Coronary artery (tissue), 2 donors: ENCODE measurements around the gene NDST3.
"Not testable (repeated sequence)": the region's sequence is repeated elsewhere in the genome, so short reads cannot be mapped to it uniquely, and the experiment has no call there.

ENCODE experiments used
- DNase-seq: peaks from one replicate; pipeline ENCODE4 v3.0.0-alpha.2; 2017; ENCODE audit warnings: low spot score
- H3K27ac ChIP-seq, 2 donors: fragments of 200-600 bp; sonication (generic); one replicate each; pipeline ENCODE4 v1.5.1; 2016 to 2019
- H3K4me3 ChIP-seq: fragments of 200-600 bp; sonication (generic); 2 replicates; pipeline ENCODE4 v1.5.1; 2016; ENCODE audit warnings: mild to moderate bottlenecking, moderate library complexity
- CTCF ChIP-seq: fragments of 200-600 bp; sonication (generic); IDR thresholded peaks from one replicate; pipeline ENCODE4 v1.5.1; 2019; ENCODE audit warnings: antibody characterized with exemption

Gene NDST3

DNA sequence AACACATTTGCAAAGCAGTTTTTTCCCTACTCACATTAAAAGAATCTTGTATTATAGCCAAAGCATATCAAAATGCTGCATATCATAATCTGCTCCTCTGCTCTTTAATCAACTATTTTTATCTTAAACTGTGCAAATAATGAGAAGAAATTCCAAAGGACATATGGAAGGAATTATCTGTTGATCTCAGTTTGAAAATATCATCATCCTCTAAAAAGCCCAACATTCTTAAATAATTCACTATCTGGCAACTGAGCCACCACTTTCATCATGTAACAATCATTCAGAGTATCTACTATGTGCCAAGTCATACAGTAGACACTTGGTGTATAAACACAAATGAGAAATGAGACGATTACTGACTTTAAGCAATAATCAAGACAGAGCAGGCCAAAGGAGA is 255.5 kb downstream of the NDST3 start:
- DNase-seq = no peak
- Histone ChIP-seq H3K27ac (no peak overlapping the region), H3K4me3 (no peak overlapping the region)
- no peak for TF ChIP-seq CTCF

GRCh38 chr4:118290951-118291350 is 256.7 kb downstream of the NDST3 start:
- no peak for DNase-seq
- Histone ChIP-seq H3K27ac (no peak overlapping the region), H3K4me3 (no peak overlapping the region)
- no peak for TF ChIP-seq CTCF

- H3K4me3 ChIP-seq = no peak overlapping the region
- no peak for DNase-seq
- no peak for TF ChIP-seq CTCF
- no peak overlapping the region for H3K27ac ChIP-seq
These were observed 262.4 kb downstream of the NDST3 start for GRCh38 chr4:118296729-118297128.

GRCh38 chr4:118299619-118300018 is 265.3 kb downstream of the NDST3 start:
- DNase-seq, H3K4me3 ChIP-seq, H3K27ac ChIP-seq: not testable (repeated sequence)

DNA sequence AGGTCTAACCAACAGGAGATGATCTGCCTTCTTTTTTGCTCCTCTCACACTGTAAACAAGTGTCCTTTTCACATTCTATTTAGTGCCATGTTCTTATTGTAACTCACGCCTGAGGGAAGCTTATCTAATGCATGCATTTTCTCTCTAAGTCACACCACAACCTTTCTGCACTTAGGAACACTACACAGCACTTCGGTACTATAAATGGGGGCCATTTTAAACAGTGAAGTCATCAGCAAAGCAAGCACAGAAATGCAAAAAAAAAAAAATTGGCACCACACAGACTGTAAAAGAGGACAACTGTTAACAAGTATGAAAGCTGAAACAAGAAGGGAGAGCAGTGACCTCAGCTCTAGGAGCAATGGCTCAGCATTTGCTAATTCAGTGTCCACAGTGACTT is 273.4 kb downstream of the NDST3 start:
- no peak for TF ChIP-seq CTCF
- no peak overlapping the region for H3K27ac ChIP-seq
- no peak for DNase-seq
- no peak overlapping the region for H3K4me3 ChIP-seq
